IMR-90 (cell line): ENCODE data around the gene CES3. TPM values are rescaled to one million over a fixed set of nuclear protein-coding genes. Genes with fewer than 3 reads are reported as not detected.

Experiments used
- ATAC-seq: fragments of 200-7000 bp; cut with Tn5 transposase; 2 replicates; pipeline ENCODE4 v1.9.1; 2020; ENCODE audit warnings: low read depth, mild to moderate bottlenecking, moderate library complexity
- BruUV-seq: library from RNA; stranded (reverse); fragments of 400-500 nt; replicated peaks from 2 replicates; lab custom pipeline; 2021; lab: Mats Ljungman, UMichigan
- CTCF ChIA-PET: fragments of 300-600 bp; formaldehyde crosslinking; extraction: SDS; loops from one replicate; lab custom pipeline; 2021; ENCODE audit warnings: antibody characterized with exemption; lab: Yijun Ruan, JAX
- POLR2A ChIA-PET: fragments of 300-600 bp; sonication (Branson Sonifier 250); formaldehyde crosslinking; loops from one replicate; lab custom pipeline; 2022; ENCODE audit warnings: antibody characterized with exemption; ENCODE audit not compliant: unreplicated experiment; lab: Charles Lee
- DNase-seq: peaks from one replicate; pipeline ENCODE4 v3.0.0; 2013
- H2AFZ ChIP-seq: replicated peaks from 2 replicates; pipeline ENCODE3; 2013; ENCODE audit warnings: low read length, mild to moderate bottlenecking; ENCODE audit not compliant: poor library complexity
- H2AK5ac ChIP-seq: 2 replicates; pipeline ENCODE4 v1.6.1; 2013; ENCODE audit warnings: low read depth, low read length, inconsistent platforms
- H2AK9ac ChIP-seq: replicated peaks from 2 replicates; pipeline ENCODE3; 2013; ENCODE audit warnings: mild to moderate bottlenecking, low read depth, low read length, moderate library complexity; ENCODE audit not compliant: poor library complexity
- H2BK120ac ChIP-seq: 2 replicates; pipeline ENCODE4 v1.6.1; 2013; ENCODE audit warnings: low read depth, low read length, inconsistent platforms
- H2BK15ac ChIP-seq: 3 replicates; pipeline ENCODE4 v1.6.1; 2013; ENCODE audit warnings: low read depth, low read length, inconsistent platforms
- H2BK20ac ChIP-seq: 2 replicates; pipeline ENCODE4 v1.6.1; 2013; ENCODE audit warnings: low read depth, mild to moderate bottlenecking, inconsistent platforms, low read length, moderate library complexity
- H2BK5ac ChIP-seq: 2 replicates; pipeline ENCODE4 v1.6.1; 2013; ENCODE audit warnings: mild to moderate bottlenecking, low read depth, low read length, inconsistent platforms; ENCODE audit not compliant: poor library complexity, severe bottlenecking
- H3K14ac ChIP-seq: replicated peaks from 2 replicates; pipeline ENCODE4 v1.6.1; 2013; ENCODE audit warnings: low read depth, low read length, inconsistent platforms
- H3K18ac ChIP-seq: 2 replicates; pipeline ENCODE4 v1.6.1; 2013; ENCODE audit warnings: low read depth, low read length, control low read depth
- H3K23ac ChIP-seq: 2 replicates; pipeline ENCODE4 v1.6.1; 2013; ENCODE audit warnings: low read depth, low read length, inconsistent platforms
- H3K27ac ChIP-seq: 2 replicates; pipeline ENCODE4 v1.5.1; 2013; ENCODE audit warnings: mild to moderate bottlenecking, control low read depth, low read length; ENCODE audit not compliant: insufficient read depth
- H3K27me3 ChIP-seq: 2 replicates; pipeline ENCODE4 v1.6.1; 2013; ENCODE audit warnings: low read length; ENCODE audit not compliant: control insufficient read depth, insufficient read depth
- H3K36me3 ChIP-seq: 2 replicates; pipeline ENCODE4 v1.6.1; 2013; ENCODE audit warnings: low read length, mixed read lengths; ENCODE audit not compliant: control insufficient read depth, insufficient read depth
- H3K4ac ChIP-seq: 2 replicates; pipeline ENCODE4 v1.6.1; 2013; ENCODE audit warnings: low read depth, low read length, inconsistent platforms
- H3K4me1 ChIP-seq: 2 replicates; pipeline ENCODE4 v1.6.1; 2013; ENCODE audit warnings: low read length, mixed read lengths; ENCODE audit not compliant: control insufficient read depth, insufficient read depth
- H3K4me2 ChIP-seq: 2 replicates; pipeline ENCODE4 v1.6.1; 2013; ENCODE audit warnings: low read depth, mild to moderate bottlenecking, control low read depth, low read length, moderate library complexity
- H3K4me3 ChIP-seq: 2 replicates; pipeline ENCODE4 v1.5.1; 2013; ENCODE audit warnings: low read depth, mild to moderate bottlenecking, control low read depth, low read length, moderate library complexity; ENCODE audit not compliant: insufficient read depth
- H3K56ac ChIP-seq: 2 replicates; pipeline ENCODE4 v1.6.1; 2013; ENCODE audit warnings: low read length, inconsistent platforms; ENCODE audit not compliant: insufficient read depth; ENCODE audit errors: extremely low read depth
- H3K79me1 ChIP-seq, 2 experiments: 2 replicates each; pipeline ENCODE4 v1.6.1; 2013; ENCODE audit warnings: low read length in 2 of 2, inconsistent platforms in 1 of 2, low read depth in 1 of 2
- H3K9ac ChIP-seq: 2 replicates; pipeline ENCODE4 v1.6.1; 2013; ENCODE audit warnings: low read depth, low read length, control low read depth
- H3K9me1 ChIP-seq: 2 replicates; pipeline ENCODE4 v1.6.1; 2013; ENCODE audit warnings: low read length, inconsistent platforms; ENCODE audit not compliant: insufficient read depth
- H3K9me3 ChIP-seq: 2 replicates; pipeline ENCODE4 v1.6.1; 2013; ENCODE audit warnings: low read length; ENCODE audit not compliant: control insufficient read depth, insufficient read depth
- H4K20me1 ChIP-seq: 2 replicates; pipeline ENCODE4 v1.6.1; 2013; ENCODE audit warnings: low read length, inconsistent platforms; ENCODE audit not compliant: insufficient read depth
- H4K5ac ChIP-seq: 2 replicates; pipeline ENCODE4 v1.6.1; 2013; ENCODE audit warnings: mild to moderate bottlenecking, low read depth, low read length, control low read depth
- H4K8ac ChIP-seq, 2 experiments: 2 replicates each; pipeline ENCODE4 v1.6.1; 2013; ENCODE audit warnings: low read depth in 2 of 2, low read length in 2 of 2, control low read depth in 1 of 2, inconsistent platforms in 1 of 2
- H4K91ac ChIP-seq: 2 replicates; pipeline ENCODE4 v1.6.1; 2013; ENCODE audit warnings: low read depth, low read length, inconsistent platforms; ENCODE audit not compliant: insufficient read depth
- BHLHE40 ChIP-seq: fragments of 150-350 bp; IDR thresholded peaks from 2 replicates; pipeline ENCODE4 v1.6.1; 2016; ENCODE audit warnings: mild to moderate bottlenecking, low read depth, low read length
- CEBPB ChIP-seq: IDR thresholded peaks from 2 replicates; pipeline ENCODE4 v1.6.1; 2012; ENCODE audit warnings: low read depth, low read length, improper control_type of control experiment
- FOS ChIP-seq: fragments of 150-350 bp; IDR thresholded peaks from 2 replicates; pipeline ENCODE4 v1.6.1; 2016; ENCODE audit warnings: low read depth, low read length
- MAFK ChIP-seq: IDR thresholded peaks from 2 replicates; pipeline ENCODE4 v1.6.1; 2012; ENCODE audit warnings: low read depth, low read length, improper control_type of control experiment
- POLR2A ChIP-seq: IDR thresholded peaks from 2 replicates; pipeline ENCODE4 v1.6.1; 2012; ENCODE audit warnings: mild to moderate bottlenecking, low read depth, low read length
- WGBS, 2 experiments: methylation state at CpG; one replicate each; pipeline versions ENCODE4 v1.1.5 to v1.1.7; 2013; ENCODE audit warnings: missing lambda C conversion rate in 2 of 2; ENCODE audit not compliant: insufficient read length in 1 of 2; ENCODE audit errors: extremely low coverage in 2 of 2; 5-methylcytosine and 5-hydroxymethylcytosine counted together
- dilution Hi-C: fragments of 300-500 bp; cut with HindIII; formaldehyde crosslinking; loops from one replicate; pipeline ENCODE4 v1.14.3; 2018; ENCODE audit warnings: low sequenced_read_pairs; ENCODE audit not compliant: unreplicated experiment
- in situ Hi-C: fragments of 300-500 bp; cut with MboI; formaldehyde crosslinking; loops from 3 replicates; pipeline ENCODE4 v1.14.3; 2019; ENCODE audit warnings: low sequenced_read_pairs, inconsistent platforms, mixed read lengths
- intact Hi-C: fragments of 100-400 bp; cut with micrococcal nuclease; formaldehyde crosslinking; loops from 2 replicates; pipeline ENCODE4 v1.10.0; 2022
- polyA plus RNA-seq, 3 experiments: library from polyadenylated mRNA; depleted of rRNA; stranded (reverse); fragments of >200 nt; gene quantifications; 2 replicates each; pipeline ENCODE4 v1.2.3, GENCODE V29; 2012; ENCODE audit warnings: low replicate concordance in 1 of 3
- total RNA-seq: library from RNA; depleted of rRNA; stranded (reverse); fragments of >200 nt; gene quantifications from 2 replicates; pipeline ENCODE4 v1.2.3, GENCODE V29; 2012
- TF ChIP-seq, protein P1 (sequence below): conservative IDR thresholded peaks from 2 replicates; pipeline ENCODE4 v1.5.1; 2012; ENCODE audit warnings: mild to moderate bottlenecking, low read depth, low read length, improper control_type of control experiment

The CES3 gene
- total and polyA plus RNA-seq, 2 of the 4 experiments (the other 2 are of a cell fraction) = 0.03 TPM; not detected in 1

DNA sequence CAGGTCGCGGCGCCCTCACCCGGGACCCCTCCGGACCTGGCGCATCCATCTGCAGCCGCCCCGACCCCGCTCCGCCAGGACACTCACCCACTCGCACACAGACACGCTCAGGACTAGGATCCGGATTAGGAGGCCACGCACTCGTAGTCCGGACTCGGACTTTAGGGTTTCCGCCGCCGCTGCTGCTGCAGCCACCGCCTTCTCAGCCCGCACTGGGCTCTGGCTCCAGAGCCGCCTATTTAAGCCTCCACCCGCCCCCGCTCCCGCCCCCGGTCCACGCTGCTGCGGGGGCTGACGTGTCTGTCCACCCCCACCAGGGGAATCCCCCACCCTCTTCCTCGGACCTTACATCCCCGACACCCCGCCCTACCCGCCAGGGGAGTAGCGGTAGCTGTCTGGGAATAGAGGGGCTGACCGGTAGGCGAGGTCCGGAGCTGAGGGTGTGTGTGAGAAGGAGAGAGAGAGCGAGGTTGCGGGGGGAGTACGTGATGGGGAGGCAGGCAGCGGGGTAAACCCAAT lies 35.7 kb upstream of the CES3 start, which contains the start of gene RRAD:
TSS of gene RRAD (minus strand) at position 214 of the 519 bp plus-strand sequence. CDS start 356 bp downstream, outside the sequence.
- Histone ChIP-seq H3K27me3 (peaks cover 6% of the 10 kb centered on the region; the same call in 1 of the 2 replicates), H4K91ac (no peak within 1 kb of the TSS; the same call in 1 of the 2 replicates), H3K4me2 (peak within 1 kb of the TSS; percentile 60), H2BK20ac (peak within 1 kb of the TSS; percentile 4), H3K9me3 (no peaks in the 10 kb centered on the region), H2AK5ac (peak within 1 kb of the TSS; percentile 63), H2BK120ac (peak within 1 kb of the TSS; percentile 46; the same call in 1 of the 2 replicates), H3K36me3 (no peaks in the 10 kb centered on the region), H3K4me3 (peak within 1 kb of the TSS; percentile 50), H4K8ac (peak within 1 kb of the TSS in 1 of 2 experiments; percentile 44; a peak in 1 of 4 replicates), H3K79me1 (no peaks in the 10 kb centered on the region), H3K9me1 (peaks cover 26% of the 10 kb centered on the region), H2AK9ac (peak within 1 kb of the TSS; percentile 75), H2AFZ (peak within 1 kb of the TSS; percentile 88), H3K56ac (no peak within 1 kb of the TSS), H3K4me1 (peaks cover 27% of the 10 kb centered on the region), H2BK15ac (peak within 1 kb of the TSS; percentile 15; the same call in 1 of the 3 replicates), H3K27ac (no peak within 1 kb of the TSS), H4K5ac (peak within 1 kb of the TSS; percentile 28; the same call in 1 of the 2 replicates), H3K18ac (peak within 1 kb of the TSS; percentile 21; the same call in 1 of the 2 replicates), H3K23ac (0 out of 2 replicates have a peak within 1 kb of the TSS, but pooled peaks have one; percentile 15), H3K9ac (no peak within 1 kb of the TSS), H3K14ac (no peak within 1 kb of the TSS), H4K20me1 (0 out of 2 replicates have a peak, but pooled peaks cover 4% of the 10 kb centered on the region), H2BK5ac (peak within 1 kb of the TSS; percentile 54), H3K4ac (peak within 1 kb of the TSS; percentile 67; the same call in 1 of the 2 replicates)
- ATAC-seq (peak; percentile 22), DNase-seq (peak; percentile 44)
- ChIA-PET CTCF (interaction anchor here (1.1 kb wide), 1 partner anchor 30 kb away, joined by 4 read pairs; no protein-coding TSS in a partner anchor), POLR2A (interaction anchor here (0.6 kb wide), 1 partner anchor 238 kb away, joined by 5 read pairs; no protein-coding TSS in a partner anchor)
- no TSS peak for BruUV-seq
- dilution Hi-C loops = no loop called here
- WGBS, 2 experiments = 3% methylated on average over 11 of the region's 42 CpGs; no CpG with 5 or more reads in 1 of the 2 experiments
- in situ Hi-C loops = no loop called here
- TF ChIP-seq MAFK = no peak
- TF ChIP-seq, protein P1, sequence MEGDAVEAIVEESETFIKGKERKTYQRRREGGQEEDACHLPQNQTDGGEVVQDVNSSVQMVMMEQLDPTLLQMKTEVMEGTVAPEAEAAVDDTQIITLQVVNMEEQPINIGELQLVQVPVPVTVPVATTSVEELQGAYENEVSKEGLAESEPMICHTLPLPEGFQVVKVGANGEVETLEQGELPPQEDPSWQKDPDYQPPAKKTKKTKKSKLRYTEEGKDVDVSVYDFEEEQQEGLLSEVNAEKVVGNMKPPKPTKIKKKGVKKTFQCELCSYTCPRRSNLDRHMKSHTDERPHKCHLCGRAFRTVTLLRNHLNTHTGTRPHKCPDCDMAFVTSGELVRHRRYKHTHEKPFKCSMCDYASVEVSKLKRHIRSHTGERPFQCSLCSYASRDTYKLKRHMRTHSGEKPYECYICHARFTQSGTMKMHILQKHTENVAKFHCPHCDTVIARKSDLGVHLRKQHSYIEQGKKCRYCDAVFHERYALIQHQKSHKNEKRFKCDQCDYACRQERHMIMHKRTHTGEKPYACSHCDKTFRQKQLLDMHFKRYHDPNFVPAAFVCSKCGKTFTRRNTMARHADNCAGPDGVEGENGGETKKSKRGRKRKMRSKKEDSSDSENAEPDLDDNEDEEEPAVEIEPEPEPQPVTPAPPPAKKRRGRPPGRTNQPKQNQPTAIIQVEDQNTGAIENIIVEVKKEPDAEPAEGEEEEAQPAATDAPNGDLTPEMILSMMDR = no peak
- no peak for TF ChIP-seq BHLHE40
- TF ChIP-seq POLR2A = peak; percentile 79
- TF ChIP-seq CEBPB = no peak
- no peak for TF ChIP-seq FOS
- intact Hi-C loops = no loop called here
